ENCODE results near the gene PPEF2. TPM values are rescaled to one million over a fixed set of nuclear protein-coding genes. Genes with fewer than 3 reads are reported as not detected.

Gene PPEF2
- total RNA-seq, 1 donor from 2014 or later, result not detected

DNA sequence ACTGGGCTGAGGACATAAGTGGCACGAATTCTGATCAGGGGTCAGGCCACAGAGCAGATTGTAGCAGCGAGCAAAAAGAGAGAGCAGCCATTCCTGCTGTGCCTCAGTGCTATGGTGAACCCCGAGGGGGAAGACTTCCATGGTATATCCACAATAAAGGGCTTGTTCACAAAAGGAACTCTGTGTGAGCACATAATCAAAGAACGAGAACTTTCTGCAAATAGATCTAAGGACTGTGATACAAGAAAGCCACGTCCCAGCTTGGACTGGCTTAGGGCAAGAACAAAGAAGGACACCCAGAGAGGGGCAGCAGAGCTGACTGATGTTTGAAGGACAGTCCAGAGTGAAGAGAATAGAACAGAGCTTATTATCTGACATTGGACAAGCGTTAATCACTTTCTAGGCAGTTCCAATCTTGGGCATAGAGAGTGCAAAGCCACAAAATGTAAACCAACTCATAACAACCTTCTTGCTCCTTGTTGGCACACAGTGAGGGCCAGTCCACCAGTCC is 24.0 kb downstream of the PPEF2 start:
- H3K4me3 ChIP-seq (ENCODE audit: low read depth, low read length), result no peak overlapping the region
- FAIRE-seq (peak; percentile 18), DNase-seq (ENCODE audit: low read depth) (no peak)
- no peaks in the 10 kb centered on the region for H3K36me3 ChIP-seq (ENCODE audit: control insufficient read depth, insufficient read depth, low read length)
- TF ChIP-seq, protein P1, sequence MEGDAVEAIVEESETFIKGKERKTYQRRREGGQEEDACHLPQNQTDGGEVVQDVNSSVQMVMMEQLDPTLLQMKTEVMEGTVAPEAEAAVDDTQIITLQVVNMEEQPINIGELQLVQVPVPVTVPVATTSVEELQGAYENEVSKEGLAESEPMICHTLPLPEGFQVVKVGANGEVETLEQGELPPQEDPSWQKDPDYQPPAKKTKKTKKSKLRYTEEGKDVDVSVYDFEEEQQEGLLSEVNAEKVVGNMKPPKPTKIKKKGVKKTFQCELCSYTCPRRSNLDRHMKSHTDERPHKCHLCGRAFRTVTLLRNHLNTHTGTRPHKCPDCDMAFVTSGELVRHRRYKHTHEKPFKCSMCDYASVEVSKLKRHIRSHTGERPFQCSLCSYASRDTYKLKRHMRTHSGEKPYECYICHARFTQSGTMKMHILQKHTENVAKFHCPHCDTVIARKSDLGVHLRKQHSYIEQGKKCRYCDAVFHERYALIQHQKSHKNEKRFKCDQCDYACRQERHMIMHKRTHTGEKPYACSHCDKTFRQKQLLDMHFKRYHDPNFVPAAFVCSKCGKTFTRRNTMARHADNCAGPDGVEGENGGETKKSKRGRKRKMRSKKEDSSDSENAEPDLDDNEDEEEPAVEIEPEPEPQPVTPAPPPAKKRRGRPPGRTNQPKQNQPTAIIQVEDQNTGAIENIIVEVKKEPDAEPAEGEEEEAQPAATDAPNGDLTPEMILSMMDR (IDR thresholded peaks at IDR 0.05; ENCODE audit: insufficient read depth, low read length, severe bottlenecking), result no peak
- H3K27me3 ChIP-seq (ENCODE audit: control insufficient read depth, insufficient read depth, low read length), result no peaks in the 10 kb centered on the region

DNA sequence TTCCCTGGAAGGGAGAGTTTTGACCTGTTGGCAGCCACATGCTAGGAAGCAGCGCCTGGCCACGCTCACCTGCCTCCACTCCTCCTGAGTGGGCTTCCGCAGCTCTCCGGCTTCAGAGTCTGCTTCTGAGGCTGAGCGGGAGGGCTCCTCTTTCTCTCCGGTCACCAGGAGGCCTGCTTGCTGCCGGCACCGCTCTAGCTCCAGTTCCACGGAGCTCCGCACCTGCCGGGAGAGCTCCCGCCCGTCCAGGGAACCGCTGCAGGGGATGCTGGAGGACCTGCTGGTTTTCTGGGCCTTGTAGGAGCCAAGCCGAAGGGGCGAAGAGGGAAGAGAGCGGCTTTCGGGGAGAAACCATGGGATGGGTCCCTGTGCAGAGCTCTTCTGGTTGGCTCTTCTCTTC is 26.0 kb downstream of the PPEF2 start:
- no peak for DNase-seq (ENCODE audit: low read depth)
- FAIRE-seq, result no peak
- Histone ChIP-seq H3K27me3 (ENCODE audit: control insufficient read depth, insufficient read depth, low read length) (no peaks in the 10 kb centered on the region), H3K36me3 (ENCODE audit: control insufficient read depth, insufficient read depth, low read length) (no peaks in the 10 kb centered on the region), H3K4me3 (ENCODE audit: low read depth, low read length) (no peak overlapping the region)
- TF ChIP-seq, protein P1 (IDR thresholded peaks at IDR 0.05; ENCODE audit: insufficient read depth, low read length, severe bottlenecking), result no peak

DNA sequence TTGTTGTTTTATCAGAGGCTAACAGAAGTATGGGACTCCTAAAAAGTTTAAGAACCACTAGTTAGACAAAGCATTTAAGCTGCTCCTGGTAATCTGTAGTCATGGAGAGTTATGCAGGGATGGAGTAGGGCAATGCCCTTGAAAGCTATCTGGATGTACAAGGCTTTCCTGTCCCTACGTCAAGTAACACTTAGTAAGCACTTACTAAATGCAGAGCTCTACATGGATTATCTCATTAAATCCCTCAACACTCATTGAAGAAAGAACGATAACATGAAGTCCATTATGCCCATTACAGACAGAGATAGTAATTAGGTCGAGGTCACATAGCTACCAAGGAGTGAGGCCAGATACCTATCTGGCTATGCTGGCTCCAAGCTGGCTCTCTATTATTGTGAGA is 33.2 kb downstream of the PPEF2 start:
- no peak overlapping the region for H3K4me3 ChIP-seq (ENCODE audit: low read depth, low read length)
- TF ChIP-seq, protein P1 (IDR thresholded peaks at IDR 0.05; ENCODE audit: insufficient read depth, low read length, severe bottlenecking), result no peak
- H3K36me3 ChIP-seq (ENCODE audit: control insufficient read depth, insufficient read depth, low read length), result no peaks in the 10 kb centered on the region
- H3K27me3 ChIP-seq (ENCODE audit: control insufficient read depth, insufficient read depth, low read length), result peaks cover 2% of the 10 kb centered on the region
- FAIRE-seq (no peak), DNase-seq (ENCODE audit: low read depth) (no peak)

DNA sequence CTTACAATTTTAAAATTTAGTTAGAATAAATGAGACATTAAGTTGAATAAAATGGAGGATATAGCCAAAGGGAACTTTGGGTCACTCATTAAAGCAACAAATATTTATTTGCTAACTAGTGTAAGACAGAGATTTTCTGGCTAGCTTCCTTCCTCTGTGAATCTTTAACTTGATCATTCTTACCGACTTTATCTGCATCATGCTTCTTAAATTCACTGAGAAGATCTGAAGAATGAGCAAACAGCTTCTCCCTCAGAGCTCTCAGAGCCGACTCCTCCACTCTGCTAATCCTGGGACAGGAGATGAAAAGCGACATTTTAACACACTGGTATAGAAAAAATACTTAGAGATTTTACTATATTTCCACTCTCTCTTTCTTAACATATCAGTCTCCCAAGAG is 35.1 kb downstream of the PPEF2 start:
- no peak overlapping the region for H3K4me3 ChIP-seq (ENCODE audit: low read depth, low read length)
- no peak for FAIRE-seq
- TF ChIP-seq, protein P1 (IDR thresholded peaks at IDR 0.05; ENCODE audit: insufficient read depth, low read length, severe bottlenecking), result no peak

DNA sequence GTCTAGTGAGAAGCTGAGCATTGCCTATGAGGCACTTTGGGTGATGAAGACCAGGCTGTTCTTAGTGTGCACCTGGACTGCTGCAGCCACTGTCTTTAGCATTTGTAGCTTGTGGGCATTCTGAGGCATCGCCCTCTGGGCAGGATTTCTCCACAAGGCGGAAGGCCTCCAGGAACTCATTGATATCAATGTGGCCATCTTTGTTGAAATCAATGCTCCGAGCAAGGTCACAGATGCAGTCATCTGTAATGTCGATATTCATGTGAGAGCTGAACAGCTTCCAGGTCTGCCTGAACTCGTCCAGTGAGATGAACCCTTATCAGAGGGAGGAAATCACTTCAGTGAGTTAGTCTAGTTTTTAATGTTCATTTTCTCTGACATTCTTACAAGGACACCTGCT is 41.6 kb downstream of the PPEF2 start:
- FAIRE-seq (no peak), DNase-seq (ENCODE audit: low read depth) (no peak)
- Histone ChIP-seq H3K36me3 (ENCODE audit: control insufficient read depth, insufficient read depth, low read length) (no peaks in the 10 kb centered on the region), H3K27me3 (ENCODE audit: control insufficient read depth, insufficient read depth, low read length) (no peaks in the 10 kb centered on the region), H3K4me3 (ENCODE audit: low read depth, low read length) (no peak overlapping the region)
- TF ChIP-seq, protein P1 (IDR thresholded peaks at IDR 0.05; ENCODE audit: insufficient read depth, low read length, severe bottlenecking), result no peak

More for the DNA sequence above, 35.1 kb downstream of the PPEF2 start:
- DNase-seq (ENCODE audit: low read depth), result no peak
- Histone ChIP-seq H3K36me3 (ENCODE audit: control insufficient read depth, insufficient read depth, low read length) (no peaks in the 10 kb centered on the region), H3K27me3 (ENCODE audit: control insufficient read depth, insufficient read depth, low read length) (peaks cover 2% of the 10 kb centered on the region)

DNA sequence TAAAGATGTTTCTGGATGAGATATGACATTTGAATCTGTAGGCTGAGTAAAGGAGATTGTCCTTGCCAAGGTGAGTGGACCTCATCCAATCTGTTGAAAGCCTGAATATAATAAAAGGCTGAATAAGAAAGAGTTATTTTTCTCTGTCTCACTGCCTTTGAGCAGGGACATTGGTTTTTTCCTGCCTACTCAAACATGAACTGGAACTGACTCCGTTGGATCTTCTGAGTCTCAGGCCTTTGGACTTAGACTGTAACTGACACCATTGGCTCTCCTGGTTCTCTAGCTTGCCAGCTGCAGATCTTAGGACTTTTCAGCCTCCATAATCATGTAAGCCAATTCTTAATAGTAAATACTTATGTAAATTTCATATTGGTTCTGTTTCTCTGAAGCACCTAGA is 43.5 kb downstream of the PPEF2 start:
- DNase-seq (ENCODE audit: low read depth) (no peak), FAIRE-seq (no peak)
- no peaks in the 10 kb centered on the region for H3K27me3 ChIP-seq (ENCODE audit: control insufficient read depth, insufficient read depth, low read length)
- no peak overlapping the region for H3K4me3 ChIP-seq (ENCODE audit: low read depth, low read length)
- TF ChIP-seq, protein P1 (IDR thresholded peaks at IDR 0.05; ENCODE audit: insufficient read depth, low read length, severe bottlenecking), result no peak
- H3K36me3 ChIP-seq (ENCODE audit: control insufficient read depth, insufficient read depth, low read length), result no peaks in the 10 kb centered on the region
